Measurements from ENCODE around the gene RABGAP1L. TPM values are rescaled to one million over a fixed set of nuclear protein-coding genes. Genes with fewer than 3 reads are reported as not detected.
"Not testable (repeated sequence)": the region's sequence is repeated elsewhere in the genome, so short reads cannot be mapped to it uniquely, and the experiment has no call there.

RABGAP1L gene
- total RNA-seq, 6 experiments from 2014 or later, result 11.7 to 23.1 (median 18.5) TPM

DNA sequence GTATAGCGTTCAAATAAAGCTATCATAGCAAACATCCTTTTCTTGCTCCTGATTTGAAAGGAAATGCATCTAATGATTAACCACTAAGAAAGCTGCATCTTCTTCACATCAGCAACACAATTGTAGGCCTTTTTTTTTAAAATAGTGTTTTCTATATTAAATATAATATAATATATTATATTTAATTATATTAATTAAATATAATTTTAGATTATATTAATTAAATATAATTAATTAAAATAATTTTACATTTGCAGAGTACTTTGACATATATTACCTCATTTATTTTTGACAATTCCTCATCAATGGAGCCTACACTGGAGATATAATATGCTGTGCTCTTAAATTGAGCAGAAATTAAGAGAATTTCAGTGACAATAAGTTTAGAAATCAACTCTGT is 481.5 kb downstream of the RABGAP1L start:
- Histone ChIP-seq H3K27me3 (no peaks in the 10 kb centered on the region), H3K9me3 (no peaks in the 10 kb centered on the region), H3K4me3 (no peak overlapping the region), H3K27ac (no peak overlapping the region), H3K36me3 (no peaks in the 10 kb centered on the region), H3K4me1 (no peaks in the 10 kb centered on the region)
- intact Hi-C loops (cut with DNase I), result no loop called here
- 84% methylated on average over 1 of the region's 1 CpG for WGBS (ENCODE audit: insufficient coverage, low coverage, low lambda C conversion rate, missing lambda C conversion rate)
- ATAC-seq, result no peak
- TF ChIP-seq POLR2A (IDR thresholded peaks at IDR 0.05), result no peak
- TF ChIP-seq, protein P1, sequence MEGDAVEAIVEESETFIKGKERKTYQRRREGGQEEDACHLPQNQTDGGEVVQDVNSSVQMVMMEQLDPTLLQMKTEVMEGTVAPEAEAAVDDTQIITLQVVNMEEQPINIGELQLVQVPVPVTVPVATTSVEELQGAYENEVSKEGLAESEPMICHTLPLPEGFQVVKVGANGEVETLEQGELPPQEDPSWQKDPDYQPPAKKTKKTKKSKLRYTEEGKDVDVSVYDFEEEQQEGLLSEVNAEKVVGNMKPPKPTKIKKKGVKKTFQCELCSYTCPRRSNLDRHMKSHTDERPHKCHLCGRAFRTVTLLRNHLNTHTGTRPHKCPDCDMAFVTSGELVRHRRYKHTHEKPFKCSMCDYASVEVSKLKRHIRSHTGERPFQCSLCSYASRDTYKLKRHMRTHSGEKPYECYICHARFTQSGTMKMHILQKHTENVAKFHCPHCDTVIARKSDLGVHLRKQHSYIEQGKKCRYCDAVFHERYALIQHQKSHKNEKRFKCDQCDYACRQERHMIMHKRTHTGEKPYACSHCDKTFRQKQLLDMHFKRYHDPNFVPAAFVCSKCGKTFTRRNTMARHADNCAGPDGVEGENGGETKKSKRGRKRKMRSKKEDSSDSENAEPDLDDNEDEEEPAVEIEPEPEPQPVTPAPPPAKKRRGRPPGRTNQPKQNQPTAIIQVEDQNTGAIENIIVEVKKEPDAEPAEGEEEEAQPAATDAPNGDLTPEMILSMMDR (IDR thresholded peaks at IDR 0.05), result no peak
- no peak for DNase-seq

GRCh38 chr1:174642393-174642792 is 483.1 kb downstream of the RABGAP1L start:
- H3K4me1 ChIP-seq, result no peaks in the 10 kb centered on the region
- no peak for ATAC-seq

GRCh38 chr1:174643206-174643605 is 483.9 kb downstream of the RABGAP1L start:
- WGBS (ENCODE audit: insufficient coverage, low coverage, low lambda C conversion rate, missing lambda C conversion rate), result 100% methylated on average over 1 of the region's 1 CpG
- intact Hi-C loops (cut with DNase I), result no loop called here
- H3K4me3 ChIP-seq, result no peak overlapping the region
- H3K27me3 ChIP-seq, result no peaks in the 10 kb centered on the region
- TF ChIP-seq POLR2A (IDR thresholded peaks at IDR 0.05), result no peak
- TF ChIP-seq, protein P1 (IDR thresholded peaks at IDR 0.05), result no peak
- H3K9me3 ChIP-seq, result no peaks in the 10 kb centered on the region
- H3K27ac ChIP-seq, result no peak overlapping the region
- ATAC-seq (no peak), DNase-seq (no peak)
- no peaks in the 10 kb centered on the region for H3K4me1 ChIP-seq
- no peaks in the 10 kb centered on the region for H3K36me3 ChIP-seq

More at GRCh38 chr1:174642393-174642792, 483.1 kb downstream of the RABGAP1L start:
- TF ChIP-seq POLR2A (IDR thresholded peaks at IDR 0.05), result no peak
- TF ChIP-seq, protein P1 (IDR thresholded peaks at IDR 0.05), result no peak
- no peaks in the 10 kb centered on the region for H3K9me3 ChIP-seq
- H3K27me3 ChIP-seq, result no peaks in the 10 kb centered on the region
- no peak overlapping the region for H3K4me3 ChIP-seq
- DNase-seq, result no peak
- intact Hi-C loops (cut with DNase I), result no loop called here
- H3K36me3 ChIP-seq, result no peaks in the 10 kb centered on the region
- no peak overlapping the region for H3K27ac ChIP-seq

- intact Hi-C loops (cut with DNase I); H3K27me3 ChIP-seq; H3K27ac ChIP-seq; H3K9me3 ChIP-seq; H3K4me3 ChIP-seq; ATAC-seq; DNase-seq; H3K36me3 ChIP-seq; H3K4me1 ChIP-seq: not testable (repeated sequence)
- 76% methylated on average over 2 of the region's 2 CpGs for WGBS (ENCODE audit: insufficient coverage, low coverage, low lambda C conversion rate, missing lambda C conversion rate)
Observed at GRCh38 chr1:174649572-174649971, 490.3 kb downstream of the RABGAP1L start.

- Histone ChIP-seq H3K9me3 (no peaks in the 10 kb centered on the region), H3K36me3 (no peaks in the 10 kb centered on the region), H3K4me1 (peaks cover 0 to 9% (median 0%) of the 10 kb centered on the region in 4 donors), H3K27me3 (no peaks in the 10 kb centered on the region), H3K4me3 (no peak overlapping the region), H3K27ac (no peak overlapping the region)
- DNase-seq (no peak), ATAC-seq (no peak)
- intact Hi-C loops (cut with DNase I), result no loop called here
- TF ChIP-seq, protein P1 (IDR thresholded peaks at IDR 0.05), result no peak
- no peak for TF ChIP-seq POLR2A (IDR thresholded peaks at IDR 0.05)
- WGBS (ENCODE audit: insufficient coverage, low coverage, low lambda C conversion rate, missing lambda C conversion rate), result 86% methylated on average over 3 of the region's 8 CpGs
Observed at GRCh38 chr1:174652569-174653280, 493.4 kb downstream of the RABGAP1L start.

Measured in right lobe of liver (tissue), 6 donors.